ENCODE data around the gene POU2F1.
"Not testable (repeated sequence)": the region's sequence is repeated elsewhere in the genome, so short reads cannot be mapped to it uniquely, and the experiment has no call there.

POU2F1 gene

DNA sequence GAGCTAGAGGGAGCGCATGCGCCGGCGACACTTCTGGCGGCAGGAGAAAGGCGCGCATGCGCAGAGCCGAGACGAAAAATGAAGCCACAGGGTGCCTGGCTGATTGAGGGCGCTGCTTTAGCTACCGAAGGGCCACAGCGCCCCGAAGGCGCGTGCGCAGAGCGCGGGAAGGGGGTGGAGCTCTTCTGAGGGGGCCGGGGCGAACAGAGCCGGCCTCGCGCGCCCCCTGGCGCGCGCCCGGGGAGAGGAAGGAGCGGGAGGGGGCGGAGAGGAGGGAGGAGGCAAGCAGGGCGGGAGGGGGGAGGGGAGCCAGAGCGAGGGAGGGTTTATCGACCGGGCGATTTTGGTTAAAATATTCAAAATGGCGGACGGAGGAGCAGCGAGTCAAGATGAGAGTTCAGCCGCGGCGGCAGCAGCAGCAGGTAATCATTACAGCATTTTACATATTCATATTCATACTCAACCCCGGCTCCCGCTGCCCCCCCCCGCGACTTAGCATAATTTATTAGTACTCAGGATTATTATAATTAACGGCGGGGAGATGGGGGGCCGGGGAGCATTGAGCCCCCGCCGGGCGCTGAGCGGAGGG lies at the start of gene POU2F1:
TSS of gene POU2F1 (plus strand) at position 350 of the 589 bp plus-strand sequence. CDS start at position 362, 12 bp downstream.
- peak; percentile 94 for DNase-seq

DNA sequence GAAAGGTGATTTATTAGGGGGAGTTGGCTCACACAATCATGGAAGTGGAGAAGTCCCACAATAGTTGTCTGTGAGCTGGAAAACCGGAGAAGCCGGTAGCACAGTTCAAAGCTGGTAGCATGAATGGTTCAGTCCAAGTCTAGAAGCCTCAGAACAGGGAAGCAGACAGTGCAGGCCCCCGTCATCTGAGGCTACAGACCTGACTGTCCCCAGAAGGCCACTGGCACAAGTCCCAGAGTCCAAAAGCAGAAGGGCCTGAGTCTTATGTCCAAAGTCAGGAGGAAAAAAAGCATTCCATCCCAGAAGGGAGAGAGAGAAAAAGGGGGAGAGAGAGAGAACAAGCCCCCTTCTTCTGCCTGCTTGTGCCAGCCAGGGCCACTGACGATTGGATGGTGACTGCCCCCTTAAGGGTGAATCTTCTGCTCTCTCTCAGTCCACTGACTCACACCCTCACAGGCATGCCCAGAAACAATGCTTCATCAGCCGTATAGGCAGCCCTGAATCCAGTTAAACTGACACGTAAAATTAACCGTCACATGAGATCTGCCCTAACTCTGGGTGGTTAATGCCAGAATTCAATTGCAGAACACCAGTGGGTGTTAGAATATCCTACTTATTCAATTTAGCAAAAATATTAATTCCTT lies 49.3 kb upstream of the POU2F1 start:
- no peak for DNase-seq

DNA sequence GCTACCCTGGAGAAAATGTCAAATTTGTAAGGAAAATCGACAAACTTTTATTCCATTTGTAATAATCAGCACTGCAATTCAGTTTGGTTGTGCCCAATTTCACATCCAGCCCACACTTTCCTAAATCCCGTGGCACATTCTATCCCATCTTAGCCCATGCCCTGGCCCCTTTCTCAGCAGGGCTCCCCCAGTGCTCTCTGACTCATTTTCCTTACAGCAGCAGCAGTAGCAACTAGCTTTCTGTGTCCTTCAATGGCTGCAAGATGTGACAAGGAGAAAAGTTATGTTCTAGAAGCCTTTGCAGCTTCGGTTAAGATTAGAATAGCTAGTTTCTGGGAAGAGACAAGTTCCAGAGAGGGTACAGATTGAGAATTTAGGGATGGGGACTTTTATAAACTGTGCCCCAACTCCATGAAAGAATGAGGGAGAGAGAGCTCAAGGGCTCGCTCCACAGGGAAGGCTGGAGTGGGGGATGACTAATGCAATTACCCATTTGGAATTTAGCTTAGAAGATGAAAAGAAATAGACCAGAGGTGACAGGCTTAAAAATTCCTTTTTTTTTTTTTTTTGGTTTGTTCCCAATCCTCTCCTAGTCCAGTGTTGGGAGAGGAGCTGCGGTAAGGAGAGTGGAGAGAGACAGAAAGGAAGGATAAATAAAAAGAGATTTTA lies 47.0 kb upstream of the POU2F1 start:
- DNase-seq, result no peak

DNA sequence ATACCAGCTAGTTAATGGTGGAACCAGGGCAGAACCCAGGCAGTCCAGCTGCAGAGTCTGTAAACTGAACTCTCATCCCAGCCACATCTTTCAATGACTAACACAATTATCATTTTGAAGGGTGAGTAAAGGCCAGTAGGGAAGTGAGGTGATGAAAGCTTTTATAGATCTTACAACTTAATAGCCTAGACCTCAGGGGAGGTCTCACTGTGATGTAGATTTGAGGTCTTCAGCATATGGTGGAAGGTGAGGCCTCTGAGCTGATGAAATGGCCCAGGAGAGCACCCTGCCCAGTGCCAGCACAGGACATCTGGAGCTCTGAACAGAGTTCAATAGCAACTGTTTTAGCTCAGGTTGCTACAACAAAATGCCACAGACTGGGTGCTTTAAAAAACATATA lies 44.8 kb upstream of the POU2F1 start:
- no peak for DNase-seq

DNA sequence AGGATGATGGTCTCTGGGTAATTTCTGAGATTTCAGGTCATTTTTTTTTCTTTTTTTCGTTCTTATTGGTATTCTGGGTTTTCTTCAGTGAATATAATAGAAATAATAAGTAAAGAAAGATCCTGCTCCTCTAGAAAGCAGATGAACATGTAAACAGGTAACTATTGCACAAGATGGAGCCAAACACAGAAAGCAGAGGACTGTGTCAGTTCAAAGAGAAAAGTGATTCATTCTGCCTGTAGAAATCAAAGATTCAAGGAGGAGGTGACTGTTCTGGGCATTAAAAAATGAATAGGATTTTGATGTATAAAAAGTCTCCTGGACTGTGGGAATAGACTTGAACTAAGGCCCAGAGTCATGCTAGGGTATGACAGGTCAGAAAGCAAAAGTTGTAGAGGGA lies 41.9 kb upstream of the POU2F1 start:
- DNase-seq, result no peak

DNA sequence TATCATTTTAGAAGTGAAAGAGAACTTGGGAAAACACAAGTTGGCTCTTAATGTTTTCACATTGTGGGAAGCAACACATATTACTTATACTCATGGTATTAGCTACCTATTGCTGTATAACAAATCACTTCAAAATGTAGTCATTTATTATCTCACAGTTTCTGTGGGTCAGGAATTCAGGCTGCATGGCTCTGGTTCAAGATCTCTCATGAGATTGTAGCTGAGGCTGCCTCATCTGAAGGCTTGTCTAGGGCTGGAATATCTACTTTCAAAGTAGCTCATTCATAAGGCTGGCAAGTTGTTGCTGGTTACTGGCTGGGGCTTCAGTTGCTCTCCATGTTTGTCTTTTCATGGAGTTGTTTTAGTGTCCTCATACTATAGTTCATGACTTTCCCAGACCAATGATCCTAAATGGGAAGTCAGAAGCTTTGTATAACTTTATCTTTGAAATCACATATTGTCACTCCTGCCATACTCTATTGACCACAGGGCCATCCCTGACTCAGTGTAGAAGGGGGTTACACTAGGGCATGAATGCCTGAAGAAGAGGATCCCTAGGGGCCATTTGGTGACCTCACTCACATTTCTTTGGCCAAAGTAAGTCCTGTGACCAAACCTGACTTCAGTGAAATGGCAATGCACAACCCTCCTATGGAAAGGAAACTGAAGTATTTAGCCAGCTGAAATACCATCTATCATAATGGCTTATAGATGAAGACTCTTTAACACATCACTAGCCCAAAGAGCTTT lies 37.9 kb upstream of the POU2F1 start:
- DNase-seq, result no peak

DNA sequence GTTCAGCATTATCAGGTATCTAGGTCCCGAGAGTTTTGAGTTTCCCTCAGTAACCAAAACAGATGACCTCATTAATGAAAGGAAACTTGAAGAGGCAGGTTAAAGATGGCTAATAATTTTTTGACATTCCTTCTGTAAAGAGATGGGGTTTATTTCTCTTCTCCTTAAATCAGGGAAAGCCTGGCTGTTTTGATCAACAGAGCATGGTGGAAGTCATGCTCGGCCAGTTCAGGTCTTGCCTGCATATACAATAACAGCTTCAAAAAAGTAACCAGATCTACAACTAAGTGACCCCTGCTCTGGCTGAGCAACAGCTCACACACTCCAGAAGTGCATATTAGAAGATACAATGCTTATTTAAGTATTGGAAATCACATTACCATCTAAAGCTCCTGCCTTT lies 36.6 kb upstream of the POU2F1 start:
- DNase-seq, result no peak

DNA sequence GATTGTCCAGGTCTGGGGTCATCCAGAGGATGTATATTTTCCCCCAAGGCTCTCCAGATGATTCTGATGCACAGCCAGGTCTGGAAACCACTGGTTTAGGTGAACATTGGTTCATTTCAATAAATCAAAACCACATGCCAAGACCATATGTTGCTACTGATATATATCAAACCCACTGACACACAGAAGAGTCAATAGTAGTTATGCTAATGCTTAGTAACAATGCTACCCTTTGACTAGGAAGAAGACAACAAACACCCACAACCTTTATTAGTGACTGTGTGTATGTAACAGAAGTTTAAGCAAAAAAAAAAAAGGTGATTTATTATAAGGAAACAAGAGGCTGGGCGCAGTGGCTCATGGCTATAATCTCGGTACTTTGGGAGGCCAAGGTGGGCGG lies 35.6 kb upstream of the POU2F1 start:
- DNase-seq, result no peak

DNA sequence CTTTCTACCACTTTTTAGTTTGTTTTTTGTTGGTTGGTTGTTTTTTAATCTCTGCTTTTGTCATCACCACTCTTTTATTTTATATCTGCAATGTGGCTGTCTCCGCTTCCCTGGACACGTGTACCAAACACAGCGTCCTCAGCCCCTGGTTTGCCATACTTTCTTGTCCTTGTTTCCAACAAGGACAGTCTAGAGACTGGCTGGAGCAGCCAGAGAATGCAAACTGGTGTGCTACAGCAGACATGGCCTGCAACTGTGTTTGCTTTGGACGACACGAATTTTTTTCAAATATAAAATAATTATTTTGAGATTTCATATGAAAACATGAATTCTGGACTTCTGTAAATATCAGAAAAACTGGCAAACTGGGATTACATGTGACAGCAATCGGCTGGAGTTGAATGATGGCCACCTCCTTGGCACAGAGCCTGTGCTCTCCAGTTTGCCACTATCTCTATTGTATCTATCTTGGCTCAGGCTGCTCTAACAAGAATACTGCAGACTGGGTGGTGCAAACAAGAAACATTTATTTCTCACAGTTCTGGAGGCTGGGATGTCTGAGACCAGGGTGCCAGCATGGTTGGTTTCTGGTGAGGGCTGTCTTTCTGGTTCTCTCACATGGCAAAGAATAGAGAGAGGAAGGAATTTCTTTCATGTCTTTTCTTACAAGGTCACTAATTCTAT lies 34.6 kb upstream of the POU2F1 start:
- DNase-seq, result no peak

DNA sequence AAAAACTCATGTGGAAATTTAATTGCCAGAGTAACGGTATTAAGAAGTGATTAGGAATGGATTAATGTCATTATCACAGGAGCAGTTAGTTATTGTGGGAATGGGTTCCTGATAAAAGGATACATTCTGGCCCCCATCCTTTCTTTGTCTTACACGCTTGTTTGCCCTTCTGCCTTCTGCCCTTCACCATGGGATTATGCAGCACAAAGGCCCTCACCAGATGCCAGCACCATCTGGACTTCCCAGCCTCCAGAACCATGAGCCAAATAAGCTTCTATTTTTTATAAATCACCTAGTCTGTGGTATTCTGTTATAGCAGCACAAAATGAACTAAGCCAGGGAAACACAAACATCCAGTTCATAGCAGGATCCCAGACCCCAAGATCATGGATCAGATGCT lies 33.9 kb upstream of the POU2F1 start:
- DNase-seq, result no peak

DNA sequence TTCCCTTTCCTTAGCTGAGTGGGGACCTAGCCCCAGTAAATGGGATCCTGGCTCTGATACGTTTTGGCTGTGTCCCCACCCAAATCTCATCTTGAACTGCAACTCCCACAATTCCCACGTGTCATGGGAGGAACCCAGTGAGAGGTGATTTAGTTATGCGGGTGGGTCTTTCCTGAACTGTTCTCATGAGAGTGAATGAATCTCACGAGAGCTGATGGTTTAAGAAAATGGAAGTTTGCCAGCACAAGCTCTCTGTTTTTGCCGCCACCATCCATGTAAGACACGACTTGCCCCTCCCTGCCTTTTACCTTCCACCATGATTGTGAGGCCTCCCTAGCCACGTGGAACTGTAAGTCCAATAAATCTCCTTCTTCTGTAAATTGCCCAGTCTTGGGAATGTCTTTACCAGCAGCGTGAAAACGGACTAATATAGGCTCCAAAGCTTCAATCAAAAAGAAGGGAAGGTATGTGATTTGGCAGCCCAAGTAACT lies 29.9 kb upstream of the POU2F1 start:
- DNase-seq, result no peak

DNA sequence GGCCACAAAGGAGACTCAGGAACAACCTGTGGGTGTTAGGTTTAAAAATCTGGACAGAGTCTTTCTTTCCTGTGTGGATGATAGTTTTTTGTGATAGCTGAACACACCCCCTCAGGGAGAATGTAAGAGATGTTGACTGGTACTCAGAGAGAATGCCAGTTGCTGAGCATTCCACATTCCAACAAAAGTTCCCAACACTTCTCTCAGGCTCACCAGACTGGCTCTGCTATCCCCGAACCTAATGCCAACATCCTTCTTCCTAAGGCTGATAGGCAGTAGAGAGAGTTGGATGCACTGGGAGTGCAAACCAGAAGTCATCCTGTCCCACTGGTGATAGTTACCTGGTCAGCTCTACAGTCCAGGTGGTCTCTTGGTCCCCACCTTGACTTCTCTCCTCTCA lies 28.7 kb upstream of the POU2F1 start:
- no peak for DNase-seq

DNA sequence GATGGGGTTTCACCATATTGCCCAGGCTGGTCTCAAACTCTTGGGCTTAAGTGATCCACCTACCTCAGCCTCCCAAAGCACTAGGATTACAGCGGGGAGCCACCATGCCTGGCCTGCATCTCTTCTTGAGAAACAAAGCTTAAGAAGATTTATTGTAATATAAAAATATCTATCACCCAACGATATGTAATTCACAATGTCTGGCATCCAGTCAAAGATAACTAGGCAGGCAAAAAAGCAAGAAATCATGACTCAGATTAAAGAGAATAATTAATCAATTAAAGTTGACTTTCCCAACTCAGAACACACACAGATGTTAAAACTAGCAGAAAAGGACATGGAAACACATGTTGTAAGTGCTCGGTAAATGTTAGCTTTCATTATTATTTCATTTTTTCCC lies 26.5 kb upstream of the POU2F1 start:
- DNase-seq, result no peak

DNA sequence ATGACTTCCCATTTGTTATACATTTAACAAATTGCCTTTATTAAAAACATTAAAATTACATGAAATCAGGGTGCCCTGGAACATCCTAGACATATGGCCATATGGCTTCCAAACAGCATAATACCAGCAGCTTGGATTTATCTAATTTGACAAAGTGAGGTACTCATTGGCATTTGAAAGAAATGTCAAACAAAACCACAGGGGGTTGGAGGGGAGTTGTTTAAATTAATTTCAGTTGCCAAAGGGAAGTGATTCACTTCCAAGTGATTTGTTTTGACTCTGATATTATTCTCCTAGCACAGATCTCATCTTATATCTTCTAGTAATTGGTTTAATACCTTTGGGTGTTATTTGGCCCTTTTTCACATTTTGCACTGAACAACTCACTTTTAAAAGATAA lies 24.5 kb upstream of the POU2F1 start:
- no peak for DNase-seq

DNA sequence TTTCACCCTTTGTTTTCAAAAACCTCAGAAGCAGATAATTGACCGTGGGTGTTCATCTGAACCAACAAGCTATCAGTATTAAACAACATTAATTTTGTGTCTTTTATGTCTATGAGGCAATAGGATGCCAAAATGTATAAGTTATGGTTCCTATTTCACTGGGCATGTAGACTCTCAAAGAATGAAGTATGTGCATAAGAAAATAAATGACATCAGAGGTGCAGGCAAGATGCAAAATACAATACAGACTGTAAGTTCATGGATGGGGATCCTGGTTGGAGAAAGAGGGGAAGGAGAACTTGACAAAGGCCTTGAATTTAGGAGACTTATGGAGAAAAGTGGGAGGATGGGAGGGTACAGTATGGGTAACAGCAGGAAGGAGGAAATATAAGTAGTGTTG lies 23.4 kb upstream of the POU2F1 start:
- no peak for DNase-seq

DNA sequence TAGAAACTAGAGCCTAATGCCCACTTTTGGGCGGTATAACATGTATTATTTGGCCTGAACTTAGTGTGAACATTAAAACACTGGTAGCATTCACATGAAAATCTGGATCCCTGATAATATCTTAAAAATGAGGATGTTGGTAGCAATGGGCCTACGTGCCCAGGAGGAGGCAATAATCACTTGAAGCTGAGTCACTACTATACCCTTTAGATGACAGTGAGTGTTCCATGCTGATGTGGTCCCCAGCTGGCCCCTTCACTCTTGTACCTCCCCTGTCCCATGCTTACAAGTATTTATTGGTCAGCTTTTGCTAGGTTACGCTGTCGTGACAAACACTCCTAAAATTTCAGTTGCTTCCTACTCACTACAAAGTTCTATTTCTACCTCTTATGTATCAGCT lies 23.0 kb upstream of the POU2F1 start:
- no peak for DNase-seq

DNA sequence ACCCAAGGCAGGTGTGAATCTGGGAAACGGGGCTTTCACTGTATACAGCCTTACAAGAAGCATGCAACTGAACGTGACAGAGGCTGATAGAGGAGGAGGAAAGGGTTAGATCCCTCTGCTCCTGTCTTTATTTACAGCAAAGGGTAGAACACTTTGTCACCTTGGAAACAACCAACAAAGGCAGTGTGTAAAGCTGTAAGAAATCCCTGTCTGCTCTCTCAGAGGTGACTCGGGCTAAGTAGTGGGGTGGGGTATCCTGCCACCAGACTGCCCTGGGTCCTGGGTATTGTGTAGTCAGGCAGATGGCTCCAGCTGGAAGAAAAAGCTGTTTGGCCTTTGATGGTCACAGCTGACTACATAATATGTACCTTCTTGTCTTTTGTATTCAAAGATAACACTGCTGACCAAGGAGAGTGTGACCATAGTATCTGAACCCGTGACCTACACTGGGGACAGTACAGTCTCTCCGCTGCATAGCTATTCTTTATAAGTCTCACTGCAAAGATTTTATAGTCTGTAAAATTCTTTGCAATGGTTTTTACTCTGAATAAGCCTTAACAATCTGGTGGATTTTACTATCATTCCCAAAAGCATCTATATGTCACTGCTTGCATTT lies 22.1 kb upstream of the POU2F1 start:
- DNase-seq, result no peak

DNA sequence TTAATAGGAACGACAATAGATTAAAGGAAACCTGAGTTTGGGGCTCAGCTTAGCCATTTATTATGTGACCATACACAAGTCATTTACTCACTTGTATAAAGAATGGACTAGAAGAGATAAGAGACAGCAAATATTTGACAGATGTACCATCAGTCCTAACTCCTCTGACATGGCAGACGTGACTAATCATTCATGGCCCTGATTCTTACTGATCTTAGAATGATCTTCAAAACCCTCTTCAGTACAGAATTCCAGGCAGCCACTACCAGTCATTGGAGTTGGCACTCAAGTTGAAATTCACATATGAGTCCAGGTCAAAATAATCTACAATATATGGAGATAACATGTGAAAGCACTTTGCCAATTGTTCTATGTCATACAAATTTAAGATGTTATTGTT lies 21.0 kb upstream of the POU2F1 start:
- no peak for DNase-seq

DNA sequence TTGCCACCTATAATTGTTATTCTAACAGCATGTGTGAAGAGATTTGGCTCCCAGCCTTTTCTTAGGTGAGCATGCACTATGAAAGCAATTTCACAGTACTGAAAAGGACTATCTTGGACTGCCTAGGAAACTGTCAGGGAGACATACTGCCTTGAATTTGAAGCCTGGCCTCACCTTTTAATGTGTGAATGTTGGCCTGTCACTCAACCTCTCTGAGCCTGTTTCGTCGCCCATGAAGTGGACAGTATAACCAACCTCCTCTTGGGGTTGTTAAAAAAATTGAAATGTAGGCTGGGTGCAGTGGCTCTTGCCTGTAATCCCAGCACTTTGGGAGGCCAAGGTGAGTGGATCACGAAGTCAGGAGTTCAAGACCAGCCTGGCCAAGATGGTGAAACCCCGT lies 20.4 kb upstream of the POU2F1 start:
- DNase-seq, result no peak

DNA sequence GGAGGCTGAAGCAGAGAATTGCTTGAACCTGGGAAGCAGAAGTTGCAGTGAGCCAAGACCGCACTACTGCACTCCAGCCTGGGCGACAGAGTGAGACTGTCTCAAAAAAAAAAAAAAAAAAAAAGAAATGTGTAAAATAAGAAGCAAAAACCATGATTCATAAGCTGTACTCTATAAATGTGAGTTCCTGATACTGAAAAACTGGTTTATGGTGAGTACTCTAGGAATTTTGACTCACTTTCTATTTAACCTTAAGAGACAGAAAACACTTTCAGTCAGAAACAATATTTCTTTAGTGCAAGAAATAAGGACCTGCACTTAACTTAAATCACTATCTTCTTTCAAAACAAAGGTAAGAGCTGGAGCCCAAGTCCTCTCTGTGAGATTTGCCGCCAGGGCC lies 19.9 kb upstream of the POU2F1 start:
- no peak for DNase-seq

DNA sequence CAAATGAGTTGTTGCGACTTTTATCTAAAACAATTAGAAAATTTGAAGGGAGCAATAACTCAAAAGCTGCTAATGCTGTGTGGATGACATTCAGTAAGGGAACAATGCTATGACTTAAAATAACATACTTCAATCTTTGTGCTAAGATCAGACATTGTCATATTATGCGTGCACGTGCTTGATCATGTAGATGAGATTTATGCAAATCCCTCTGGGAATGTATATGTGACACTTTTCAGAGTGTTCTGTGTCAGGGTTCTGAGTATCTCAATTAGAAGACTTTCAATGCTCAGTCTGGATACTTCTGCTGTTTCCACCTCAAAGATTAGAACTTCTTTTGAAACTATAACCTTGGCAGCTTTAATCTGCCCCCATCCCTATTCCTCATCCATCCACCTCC lies 18.6 kb upstream of the POU2F1 start:
- DNase-seq, result no peak

DNA sequence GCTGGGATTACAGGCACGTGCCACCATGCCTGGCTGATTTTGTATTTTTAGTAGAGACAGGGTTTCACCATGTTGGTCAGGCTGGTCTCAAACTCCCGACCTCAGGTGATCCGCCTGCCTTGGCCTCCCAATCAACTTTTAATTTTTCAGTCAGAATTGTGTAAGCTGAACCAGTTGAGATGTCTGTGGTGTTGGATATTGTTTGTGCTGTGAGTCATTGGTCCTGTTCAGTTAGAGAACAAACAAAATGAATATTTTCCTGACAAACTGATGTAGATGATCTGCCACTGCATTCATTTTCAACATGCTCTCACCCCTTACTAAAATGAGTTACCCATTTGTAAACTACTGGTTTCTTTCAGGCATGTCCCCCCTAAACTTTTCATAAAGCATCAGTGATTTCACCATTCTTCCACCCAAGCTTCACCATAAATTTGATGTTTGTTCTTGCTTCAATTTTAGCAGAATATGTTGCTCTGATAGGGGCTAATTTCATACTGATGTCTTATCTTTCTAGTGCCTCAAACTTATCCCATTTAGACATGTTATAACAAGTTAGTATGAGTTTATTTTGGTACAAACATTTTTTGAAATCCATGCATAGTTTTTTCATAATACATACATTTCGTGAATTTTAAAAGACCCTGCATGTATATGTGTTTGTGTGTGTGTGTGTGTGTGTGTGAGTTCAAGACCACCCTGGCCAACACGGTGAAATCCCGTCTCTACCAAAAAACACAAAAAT lies 15.2 kb upstream of the POU2F1 start:
- not testable (repeated sequence) for DNase-seq

Measured in NCI-H2081 treated with DMSO at 0.1 percent for 48 hours (cell line).